ENCODE measurements around the gene IKBKE. TPM values are rescaled to one million over a fixed set of nuclear protein-coding genes. Genes with fewer than 3 reads are reported as not detected.

Gene IKBKE
- total and polyA plus RNA-seq, 2 donors (not counting 3 experiments of a cell fraction or from before 2014, with no cell fraction given), result 17.9 to 20.7 TPM

GRCh38 chr1:206472886-206473285, 2.6 kb downstream of the IKBKE start:
- ChIA-PET CTCF (interaction anchor here (5.0 kb wide), 1 partner anchor 12 kb away, joined by 43 read pairs; no protein-coding TSS in a partner anchor), POLR2A (no interaction called here)
- FAIRE-seq (no peak), DNase-seq (ENCODE audit: low read depth, low spot score) (no peak)
- TF ChIP-seq CTCF (IDR thresholded peaks at IDR 0.05; ENCODE audit: extremely low read depth in 1 of 2, insufficient read depth in 1 of 2, low read depth in 1 of 2, low read length in 2 of 2) (no peak), FOS (IDR thresholded peaks at IDR 0.05; ENCODE audit: borderline replicate concordance, insufficient read depth, low read length) (no peak), MAX (IDR thresholded peaks at IDR 0.05; ENCODE audit: insufficient read depth, insufficient read length) (no peak), POLR2AphosphoS5 (IDR thresholded peaks at IDR 0.05; ENCODE audit: insufficient read depth, low read depth, low read length) (no peak), GATA2 (IDR thresholded peaks at IDR 0.05; ENCODE audit: insufficient read depth, insufficient read length, low read depth, low read length) (no peak), MYC (IDR thresholded peaks at IDR 0.05; ENCODE audit: low read depth, low read length) (no peak), JUN (IDR thresholded peaks at IDR 0.05; ENCODE audit: borderline replicate concordance, insufficient read depth, insufficient read length, low read depth) (no peak), POLR2A (IDR thresholded peaks at IDR 0.05; ENCODE audit: low read depth, low read length) (no peak), EZH2 (IDR thresholded peaks at IDR 0.05; ENCODE audit: borderline replicate concordance, low read depth, low read length, severe bottlenecking) (no peak)
- H3K4me3 ChIP-seq (replicated peaks in 1 of 3; ENCODE audit: insufficient read depth in 1 of 3, low read depth in 1 of 3, low read length in 3 of 3), result no peak overlapping the region
- intact Hi-C loops (cut with micrococcal nuclease) (no loop called here), dilution Hi-C loops (cut with MboI; ENCODE audit: extremely low pct_ligation_motif_present, low sequenced_read_pairs) (no loop called here)
- no peaks in the 10 kb centered on the region for H3K27me3 ChIP-seq (ENCODE audit: control insufficient read depth in 2 of 2, insufficient read depth in 2 of 2, low read length in 2 of 2)
- H3K27ac ChIP-seq (ENCODE audit: insufficient read depth, low read depth, low read length), result no peak overlapping the region
- H4K20me1 ChIP-seq (replicated peaks; ENCODE audit: control insufficient read depth, extremely low read depth, insufficient read depth, low read length), result no peaks in the 10 kb centered on the region
- H3K79me2 ChIP-seq (ENCODE audit: control insufficient read depth, insufficient read depth, low read length), result no peaks in the 10 kb centered on the region
- H2AFZ ChIP-seq (ENCODE audit: low read depth, low read length), result no peak overlapping the region
- no TSS peak for BruUV-seq (replicated peaks)
- no peak overlapping the region for H3K4me2 ChIP-seq (ENCODE audit: insufficient read depth, low read length)
- no peaks in the 10 kb centered on the region for H3K9me1 ChIP-seq (replicated peaks; ENCODE audit: control insufficient read depth, extremely low read depth, insufficient read depth, low read length)
- no peak overlapping the region for H3K9ac ChIP-seq (replicated peaks; ENCODE audit: extremely low read depth, insufficient read depth, low read length)
- peaks cover 27% of the 10 kb centered on the region for H3K4me1 ChIP-seq (ENCODE audit: control insufficient read depth, extremely low read depth, insufficient read depth, low read length)
- peaks cover 3 to 22% of the 10 kb centered on the region in 2 experiments for H3K36me3 ChIP-seq (ENCODE audit: control insufficient read depth in 2 of 2, extremely low read depth in 1 of 2, insufficient read depth in 2 of 2, low read length in 2 of 2)
- H3K9me3 ChIP-seq (replicated peaks; ENCODE audit: control insufficient read depth, insufficient read depth, low read length), result no peaks in the 10 kb centered on the region

Data from endothelial cell of umbilical vein (primary cell).